ENCODE measurements around the gene RABGEF1. TPM values are rescaled to one million over a fixed set of nuclear protein-coding genes. Genes with fewer than 3 reads are reported as not detected.
"Not testable (repeated sequence)": the region's sequence is repeated elsewhere in the genome, so short reads cannot be mapped to it uniquely, and the experiment has no call there.

Gene RABGEF1
- total and polyA plus RNA-seq, 2 of the 8 experiments (the other 6 are each of a cell fraction or from before 2014, with no cell fraction given) = 10.2 to 18.0 TPM

DNA sequence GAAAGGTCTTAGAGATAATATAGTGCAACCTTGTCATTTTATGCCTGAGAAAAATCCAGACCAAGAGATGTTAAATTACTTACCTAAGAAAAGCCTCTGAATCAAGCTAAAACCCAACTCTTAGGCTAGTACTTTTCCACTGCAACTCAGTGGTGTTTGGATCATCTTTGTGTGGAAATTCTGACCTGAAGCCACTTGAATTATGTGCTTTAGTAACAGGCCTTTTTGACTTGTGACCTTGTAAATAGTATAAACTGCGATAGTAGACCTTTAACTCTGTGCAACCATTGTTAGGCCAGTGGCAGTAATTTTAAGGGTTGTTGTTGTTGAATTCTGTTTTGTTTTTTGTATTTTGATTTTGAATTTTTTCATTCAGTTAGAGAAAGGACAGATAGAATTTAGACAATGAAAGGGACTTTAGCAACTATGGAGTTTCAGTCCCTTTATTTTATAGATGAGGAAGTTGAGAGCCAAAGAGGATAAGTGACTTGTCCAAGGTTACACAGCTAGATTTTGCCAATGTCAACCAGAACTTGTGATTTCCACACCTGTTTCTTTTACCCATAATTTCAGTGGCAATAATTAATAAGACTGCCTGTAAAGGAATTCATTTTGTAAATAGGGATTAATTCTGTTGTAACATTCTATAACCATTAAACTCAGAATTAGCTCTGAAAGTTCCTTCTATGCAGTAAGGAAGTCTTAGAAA is 43.5 kb downstream of the RABGEF1 start:
- not testable (repeated sequence) for FAIRE-seq; H3K4me2 ChIP-seq (ENCODE audit: insufficient read depth in 1 of 2, low read depth in 2 of 2, low read length in 2 of 2); H2BK120ac ChIP-seq (replicated peaks; ENCODE audit: low read depth, low read length); H3K14ac ChIP-seq (ENCODE audit: insufficient read length); H4K5ac ChIP-seq (ENCODE audit: insufficient read length, low read depth, low read length); H3K79me2 ChIP-seq (ENCODE audit: control insufficient read depth in 1 of 2, insufficient read depth in 2 of 2, low read length in 2 of 2); H3K18ac ChIP-seq (ENCODE audit: extremely low read depth, low read length); H3K79me1 ChIP-seq (ENCODE audit: low read depth, low read length); H3K4me3 ChIP-seq (ENCODE audit: extremely low read depth in 1 of 4, insufficient read depth in 2 of 4, low read depth in 3 of 4, low read length in 4 of 4); H3K4ac ChIP-seq (replicated peaks; ENCODE audit: insufficient read length, low read depth, low read length); H3K56ac ChIP-seq (replicated peaks; ENCODE audit: insufficient read length, low read depth, low read length); H2AFZ ChIP-seq (ENCODE audit: low read length); H2BK20ac ChIP-seq (ENCODE audit: low read length); H3K27ac ChIP-seq (ENCODE audit: low read depth, low read length); H4K20me1 ChIP-seq (replicated peaks in 1 of 2; ENCODE audit: control insufficient read depth in 1 of 2, insufficient read depth in 2 of 2, low read length in 2 of 2); H3K9ac ChIP-seq (replicated peaks in 1 of 4; ENCODE audit: extremely low read depth in 1 of 4, low read depth in 3 of 4, low read length in 3 of 4); H3K9me3 ChIP-seq (ENCODE audit: insufficient read depth in 2 of 2, low read depth in 1 of 2, low read length in 1 of 2); DNase-seq (ENCODE audit: low read depth in 1 of 2, low spot score in 2 of 2); H2BK5ac ChIP-seq (ENCODE audit: low read depth, low read length); H3K23ac ChIP-seq (ENCODE audit: insufficient read length); H3K23me2 ChIP-seq (ENCODE audit: low read depth, low read length); H2AK5ac ChIP-seq (ENCODE audit: low read depth, low read length); H4K8ac ChIP-seq (ENCODE audit: extremely low read depth, insufficient read depth, low read length); H3K27me3 ChIP-seq (replicated peaks in 1 of 4; ENCODE audit: control insufficient read depth in 3 of 4, extremely low read depth in 1 of 4, insufficient read depth in 3 of 4, low read length in 3 of 4); H2BK12ac ChIP-seq (ENCODE audit: low read depth, low read length); H2BK15ac ChIP-seq (ENCODE audit: low read length); H3K4me1 ChIP-seq (replicated peaks in 1 of 4; ENCODE audit: control insufficient read depth in 3 of 4, insufficient read depth in 4 of 4, low read length in 3 of 4); H4K91ac ChIP-seq (replicated peaks; ENCODE audit: insufficient read length, low read length)
- 92% methylated on average over 1 of the region's 1 CpG; no CpG with 5 or more reads in 1 of the 2 experiments for WGBS, 2 experiments (ENCODE audit: extremely low coverage in 1 of 2, insufficient coverage in 1 of 2, insufficient read length in 1 of 2, insufficient replicate concordance in 2 of 2, low coverage in 1 of 2, low lambda C conversion rate in 2 of 2, missing lambda C conversion rate in 1 of 2)
- peaks cover 2 to 21% (median 8%) of the 10 kb centered on the region in 4 experiments; a peak in 5 of 8 replicates for H3K36me3 ChIP-seq (ENCODE audit: control insufficient read depth in 2 of 4, insufficient read depth in 4 of 4, low read length in 3 of 4)
- ChIA-PET POLR2A (ENCODE audit: partially characterized antibody) (interaction anchor here (0.6 kb wide), 1 partner anchor 289 kb away, joined by 5 read pairs; no protein-coding TSS in a partner anchor), CTCF (ENCODE audit: partially characterized antibody) (interaction anchor here (1.6 kb wide), 1 partner anchor 226 kb away, joined by 3 read pairs; no protein-coding TSS in a partner anchor)
